ENCODE results near the gene RFX2. TPM values are rescaled to one million over a fixed set of nuclear protein-coding genes. Genes with fewer than 3 reads are reported as not detected.

The RFX2 gene
- total and polyA plus RNA-seq, 10 of the 15 experiments (the other 5 are each of a cell fraction or from before 2014, with no cell fraction given), result 3.2 to 9.8 (median 4.7) TPM

- TF ChIP-seq RAD21 (IDR thresholded peaks at IDR 0.05; ENCODE audit: insufficient read depth, low read depth, low read length) (peak; percentile 91), SRF (IDR thresholded peaks at IDR 0.05; ENCODE audit: low read depth in 2 of 2, low read length in 2 of 2) (no peak), BHLHE40 (IDR thresholded peaks at IDR 0.05; ENCODE audit: borderline replicate concordance in 1 of 2, low read depth in 2 of 2, low read length in 1 of 2) (peak in 1 of 2 experiments; percentile 56; a peak in 2 of 4 replicates), EP300 (IDR thresholded peaks at IDR 0.05; ENCODE audit: borderline replicate concordance in 1 of 2, control insufficient read depth in 1 of 2, low read depth in 2 of 2, low read length in 2 of 2) (no peak), YY1 (IDR thresholded peaks at IDR 0.05; ENCODE audit: low read depth, low read length) (peak; percentile 86)
- TF ChIP-seq, protein P1, sequence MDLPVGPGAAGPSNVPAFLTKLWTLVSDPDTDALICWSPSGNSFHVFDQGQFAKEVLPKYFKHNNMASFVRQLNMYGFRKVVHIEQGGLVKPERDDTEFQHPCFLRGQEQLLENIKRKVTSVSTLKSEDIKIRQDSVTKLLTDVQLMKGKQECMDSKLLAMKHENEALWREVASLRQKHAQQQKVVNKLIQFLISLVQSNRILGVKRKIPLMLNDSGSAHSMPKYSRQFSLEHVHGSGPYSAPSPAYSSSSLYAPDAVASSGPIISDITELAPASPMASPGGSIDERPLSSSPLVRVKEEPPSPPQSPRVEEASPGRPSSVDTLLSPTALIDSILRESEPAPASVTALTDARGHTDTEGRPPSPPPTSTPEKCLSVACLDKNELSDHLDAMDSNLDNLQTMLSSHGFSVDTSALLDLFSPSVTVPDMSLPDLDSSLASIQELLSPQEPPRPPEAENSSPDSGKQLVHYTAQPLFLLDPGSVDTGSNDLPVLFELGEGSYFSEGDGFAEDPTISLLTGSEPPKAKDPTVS (IDR thresholded peaks at IDR 0.05; ENCODE audit: low read depth, low read length), result no peak
- TF ChIP-seq, protein P2, sequence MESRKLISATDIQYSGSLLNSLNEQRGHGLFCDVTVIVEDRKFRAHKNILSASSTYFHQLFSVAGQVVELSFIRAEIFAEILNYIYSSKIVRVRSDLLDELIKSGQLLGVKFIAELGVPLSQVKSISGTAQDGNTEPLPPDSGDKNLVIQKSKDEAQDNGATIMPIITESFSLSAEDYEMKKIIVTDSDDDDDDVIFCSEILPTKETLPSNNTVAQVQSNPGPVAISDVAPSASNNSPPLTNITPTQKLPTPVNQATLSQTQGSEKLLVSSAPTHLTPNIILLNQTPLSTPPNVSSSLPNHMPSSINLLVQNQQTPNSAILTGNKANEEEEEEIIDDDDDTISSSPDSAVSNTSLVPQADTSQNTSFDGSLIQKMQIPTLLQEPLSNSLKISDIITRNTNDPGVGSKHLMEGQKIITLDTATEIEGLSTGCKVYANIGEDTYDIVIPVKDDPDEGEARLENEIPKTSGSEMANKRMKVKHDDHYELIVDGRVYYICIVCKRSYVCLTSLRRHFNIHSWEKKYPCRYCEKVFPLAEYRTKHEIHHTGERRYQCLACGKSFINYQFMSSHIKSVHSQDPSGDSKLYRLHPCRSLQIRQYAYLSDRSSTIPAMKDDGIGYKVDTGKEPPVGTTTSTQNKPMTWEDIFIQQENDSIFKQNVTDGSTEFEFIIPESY (IDR thresholded peaks at IDR 0.05), result no peak
- TF ChIP-seq, protein P3, sequence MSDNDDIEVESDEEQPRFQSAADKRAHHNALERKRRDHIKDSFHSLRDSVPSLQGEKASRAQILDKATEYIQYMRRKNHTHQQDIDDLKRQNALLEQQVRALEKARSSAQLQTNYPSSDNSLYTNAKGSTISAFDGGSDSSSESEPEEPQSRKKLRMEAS (IDR thresholded peaks at IDR 0.05; ENCODE audit: low read depth, low read length), result no peak
These were observed 15.3 kb upstream of the RFX2 start (continued) for GRCh38 chr19:6125571-6125989.

GRCh38 chr19:6119031-6119430 is 8.7 kb upstream of the RFX2 start:
- no peak overlapping the region for H2AFZ ChIP-seq (ENCODE audit: control insufficient read depth, low read depth, low read length)
- no peaks in the 10 kb centered on the region for H3K79me2 ChIP-seq (ENCODE audit: control insufficient read depth, insufficient read depth, low read length)
- H3K27ac ChIP-seq (ENCODE audit: control insufficient read depth, insufficient read depth), result no peak overlapping the region
- FAIRE-seq (no peak), DNase-seq (ENCODE audit: low read depth, low spot score) (no peak), ATAC-seq (no peak)
- intact Hi-C loops (cut with micrococcal nuclease; ENCODE audit: unreplicated experiment) (no loop called here), in situ Hi-C loops (cut with MboI) (no loop called here)
- H3K4me1 ChIP-seq (ENCODE audit: control insufficient read depth, insufficient read depth, low read length), result peaks cover 10% of the 10 kb centered on the region; the same call in 1 of the 2 replicates
- no peaks in the 10 kb centered on the region for H4K20me1 ChIP-seq (ENCODE audit: control insufficient read depth, insufficient read depth)
- H3K4me2 ChIP-seq (ENCODE audit: control insufficient read depth, insufficient read depth), result no peak overlapping the region
- H3K27me3 ChIP-seq (replicated peaks in 1 of 2; ENCODE audit: control insufficient read depth in 2 of 2, insufficient read depth in 2 of 2, low read length in 1 of 2), result no peaks in the 10 kb centered on the region
- peaks cover 4% of the 10 kb centered on the region; the same call in 2 of the 3 replicates for H3K9me3 ChIP-seq (replicated peaks; ENCODE audit: control insufficient read depth, insufficient read depth, low read length)
- BruUV-seq (replicated peaks), result no TSS peak
- H3K36me3 ChIP-seq (ENCODE audit: control insufficient read depth in 2 of 2, insufficient read depth in 2 of 2, low read length in 1 of 2), result no peaks in the 10 kb centered on the region
- ChIA-PET SMC1A (ENCODE audit: uncharacterized antibody, unreplicated experiment) (no interaction called here), POLR2A (interaction anchor here (0.5 kb wide), 1 partner anchor 14 kb away, joined by 3 read pairs; no protein-coding TSS in a partner anchor), CTCF (interaction anchor here (1.0 kb wide), 1 partner anchor 69 kb away, joined by 3 read pairs; no protein-coding TSS in a partner anchor), RAD21 (ENCODE audit: unreplicated experiment) (no interaction called here)
- no peak overlapping the region for H3K4me3 ChIP-seq
- H3K9ac ChIP-seq (ENCODE audit: control insufficient read depth, insufficient read depth, low read length), result no peak overlapping the region
- TF ChIP-seq NR2C2 (IDR thresholded peaks at IDR 0.05; ENCODE audit: borderline replicate concordance, control insufficient read depth, insufficient read length, low read depth), result no peak
- TF ChIP-seq POLR2A (IDR thresholded peaks at IDR 0.05; ENCODE audit: low read depth, low read length), result no peak
- TF ChIP-seq NR2F1 (conservative IDR thresholded peaks at IDR 0.05), result no peak
